CD4-positive, alpha-beta T cell (primary cell): ENCODE data around the gene TNS3. TPM values are rescaled to one million over a fixed set of nuclear protein-coding genes. Genes with fewer than 3 reads are reported as not detected.

Source experiments
- ATAC-seq: fragments of 200-7000 bp; cut with Tn5 transposase; one replicate; pipeline ENCODE4 v1.10.0; 2022; ENCODE audit warnings: mild to moderate bottlenecking; ENCODE audit not compliant: poor library complexity
- CTCF ChIA-PET: fragments of 350-600 bp; sonication (Branson Sonifier 250); formaldehyde crosslinking; loops from one replicate; lab custom pipeline; 2021; ENCODE audit warnings: antibody characterized with exemption, inconsistent platforms; lab: Charles Lee
- POLR2A ChIA-PET: fragments of 350-600 bp; sonication (Branson Sonifier 250); formaldehyde crosslinking; loops from one replicate; lab custom pipeline; 2021; ENCODE audit warnings: antibody characterized with exemption, inconsistent platforms; lab: Charles Lee
- DNase-seq, 14 experiments: peaks; one replicate each; pipeline ENCODE4 v3.0.0-alpha.2; 2013 to 2020; ENCODE audit warnings: mixed read lengths in 2 of 14
- H3K27ac ChIP-seq, 2 donors: one replicate each; pipeline versions ENCODE4 v1.5.1 to v1.7.0; 2013; ENCODE audit warnings: low read length in 2 of 2, low read depth in 1 of 2, mild to moderate bottlenecking in 1 of 2
- H3K27me3 ChIP-seq, 2 experiments: 1 replicate in 1 of 2; 2 replicates in 1 of 2; pipeline versions ENCODE4 v1.6.1 to v1.7.0; 2013; ENCODE audit warnings: low read length in 2 of 2, control low read depth in 1 of 2, mild to moderate bottlenecking in 1 of 2, moderate library complexity in 1 of 2; ENCODE audit not compliant: insufficient read depth in 2 of 2, control insufficient read depth in 1 of 2
- H3K36me3 ChIP-seq: one replicate; pipeline ENCODE4 v1.6.1; 2013; ENCODE audit warnings: low read length, control low read depth; ENCODE audit not compliant: insufficient read depth
- H3K4me1 ChIP-seq: one replicate; pipeline ENCODE4 v1.6.1; 2013; ENCODE audit warnings: low read length, control low read depth; ENCODE audit not compliant: insufficient read depth
- H3K4me3 ChIP-seq: one replicate; pipeline ENCODE4 v1.5.1; 2013; ENCODE audit warnings: mild to moderate bottlenecking, low read length, moderate library complexity
- H3K9me3 ChIP-seq, 2 experiments: 1 replicate in 1 of 2; 2 replicates in 1 of 2; pipeline versions ENCODE4 v1.6.1 to v1.7.0; 2013; ENCODE audit warnings: low read length in 2 of 2, mild to moderate bottlenecking in 2 of 2, control low read depth in 1 of 2, moderate library complexity in 1 of 2; ENCODE audit not compliant: control insufficient read depth in 1 of 2, insufficient read depth in 1 of 2
- H3K27ac Mint-ChIP-seq: one replicate; pipeline ENCODE4 v1.8.0; 2020; ENCODE audit warnings: mixed read lengths
- H3K27me3 Mint-ChIP-seq: one replicate; pipeline ENCODE4 v1.8.0; 2021; ENCODE audit warnings: mixed read lengths
- H3K36me3 Mint-ChIP-seq: one replicate; pipeline ENCODE4 v1.8.0; 2021; ENCODE audit warnings: low read depth, mixed read lengths
- H3K4me1 Mint-ChIP-seq: one replicate; pipeline ENCODE4 v1.8.0; 2021; ENCODE audit warnings: low read depth, mixed read lengths
- H3K4me3 Mint-ChIP-seq: one replicate; pipeline ENCODE4 v1.8.0; 2020; ENCODE audit warnings: mild to moderate bottlenecking, mixed read lengths
- H3K9me3 Mint-ChIP-seq: one replicate; pipeline ENCODE4 v1.8.0; 2020; ENCODE audit warnings: mixed read lengths
- intact Hi-C, 2 experiments: fragments of 100-400 bp; cut with DNase I in 1 of 2; cut with micrococcal nuclease in 1 of 2; formaldehyde crosslinking; loops; one replicate each; pipeline versions ENCODE4 v1.15.1 to v1.9.0; 2023 to 2025; cut with DNase I, micrococcal nuclease
- total RNA-seq, 174 experiments: library from RNA in 2 of 174; stranded (reverse) in 2 of 174; gene quantifications; one replicate each; pipeline ENCODE4 v1.2.3 and lab custom pipeline; 2021 to 2026
- TF ChIP-seq, protein P1 (sequence below): fragments of 200-600 bp; IDR thresholded peaks from one replicate; pipeline ENCODE4 v1.8.0; 2022; ENCODE audit warnings: antibody characterized with exemption, mild to moderate bottlenecking

The TNS3 gene
- total RNA-seq, 2 experiments from 2014 or later, result 0.16 to 0.47 TPM

GRCh38 chr7:47329320-47329926 is 252.5 kb downstream of the TNS3 start:
- intact Hi-C loops, result no loop called here
- Histone ChIP-seq H3K36me3 (no peaks in the 10 kb centered on the region), H3K27ac (no peak overlapping the region), H3K9me3 (peaks cover 0 to 20% of the 10 kb centered on the region in 2 experiments), H3K4me3 (no peak overlapping the region), H3K4me1 (no peaks in the 10 kb centered on the region), H3K27me3 (no peaks in the 10 kb centered on the region)
- Mint-ChIP-seq H3K27me3 (no peaks in the 10 kb centered on the region), H3K9me3 (no peaks in the 10 kb centered on the region), H3K27ac (no peak overlapping the region), H3K4me3 (no peak overlapping the region), H3K36me3 (no peaks in the 10 kb centered on the region), H3K4me1 (no peaks in the 10 kb centered on the region)
- ChIA-PET CTCF (no interaction called here), POLR2A (no interaction called here)
- TF ChIP-seq, protein P1, sequence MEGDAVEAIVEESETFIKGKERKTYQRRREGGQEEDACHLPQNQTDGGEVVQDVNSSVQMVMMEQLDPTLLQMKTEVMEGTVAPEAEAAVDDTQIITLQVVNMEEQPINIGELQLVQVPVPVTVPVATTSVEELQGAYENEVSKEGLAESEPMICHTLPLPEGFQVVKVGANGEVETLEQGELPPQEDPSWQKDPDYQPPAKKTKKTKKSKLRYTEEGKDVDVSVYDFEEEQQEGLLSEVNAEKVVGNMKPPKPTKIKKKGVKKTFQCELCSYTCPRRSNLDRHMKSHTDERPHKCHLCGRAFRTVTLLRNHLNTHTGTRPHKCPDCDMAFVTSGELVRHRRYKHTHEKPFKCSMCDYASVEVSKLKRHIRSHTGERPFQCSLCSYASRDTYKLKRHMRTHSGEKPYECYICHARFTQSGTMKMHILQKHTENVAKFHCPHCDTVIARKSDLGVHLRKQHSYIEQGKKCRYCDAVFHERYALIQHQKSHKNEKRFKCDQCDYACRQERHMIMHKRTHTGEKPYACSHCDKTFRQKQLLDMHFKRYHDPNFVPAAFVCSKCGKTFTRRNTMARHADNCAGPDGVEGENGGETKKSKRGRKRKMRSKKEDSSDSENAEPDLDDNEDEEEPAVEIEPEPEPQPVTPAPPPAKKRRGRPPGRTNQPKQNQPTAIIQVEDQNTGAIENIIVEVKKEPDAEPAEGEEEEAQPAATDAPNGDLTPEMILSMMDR, result no peak
- ATAC-seq, result no peak
- no peak for DNase-seq

DNA sequence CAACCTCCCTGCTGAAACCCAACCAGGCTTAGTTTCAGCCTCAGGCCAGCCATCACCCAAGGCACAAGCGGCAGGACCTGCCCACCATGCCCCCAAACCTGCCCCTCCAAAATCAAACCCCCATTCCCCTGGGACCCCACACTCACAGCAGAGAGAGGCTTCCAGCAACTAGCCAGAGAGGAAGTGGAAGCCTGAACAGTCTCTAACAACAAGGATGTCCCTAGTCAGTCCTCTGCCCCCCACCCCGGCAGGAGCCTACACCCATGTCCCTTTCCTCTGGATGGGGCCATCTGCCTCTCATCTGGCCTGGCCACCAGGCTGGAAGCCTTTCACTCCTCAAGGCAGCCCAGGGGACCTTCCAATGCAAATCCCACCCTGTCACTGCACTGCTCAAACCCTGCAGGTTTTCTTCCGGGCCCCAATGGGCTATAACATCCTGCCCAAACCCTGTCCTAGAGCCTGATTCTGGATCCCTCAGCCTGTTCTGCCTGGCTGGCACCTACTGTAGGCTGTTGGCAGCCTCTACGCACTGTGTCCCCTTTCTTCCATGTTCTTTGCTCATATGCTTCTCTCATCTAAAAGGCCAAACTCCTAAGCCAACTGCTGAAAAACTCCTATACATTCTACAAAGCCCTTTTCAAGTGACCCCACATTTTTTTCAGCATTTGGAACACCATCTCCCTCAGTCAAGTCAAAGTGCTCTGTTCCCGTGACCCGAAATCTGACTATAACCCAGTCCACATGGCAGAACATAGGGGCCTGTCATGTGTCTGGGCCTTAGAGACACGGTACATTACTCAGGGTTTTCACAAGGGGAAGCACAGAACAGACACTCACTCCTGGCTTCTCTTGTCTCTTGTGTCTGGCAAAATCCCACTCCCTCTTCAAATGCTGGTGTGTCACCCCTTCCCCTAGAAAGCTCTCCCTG is 253.3 kb downstream of the TNS3 start:
- no peak overlapping the region for H3K4me3 Mint-ChIP-seq
- DNase-seq (no peak), ATAC-seq (no peak)
- Histone ChIP-seq H3K27me3 (no peaks in the 10 kb centered on the region), H3K27ac (no peak overlapping the region), H3K36me3 (no peaks in the 10 kb centered on the region), H3K4me1 (no peaks in the 10 kb centered on the region), H3K4me3 (no peak overlapping the region), H3K9me3 (peaks cover 0 to 20% of the 10 kb centered on the region in 2 experiments)
- no peaks in the 10 kb centered on the region for H3K36me3 Mint-ChIP-seq
- CTCF ChIA-PET, result no interaction called here
- H3K27ac Mint-ChIP-seq, result no peak overlapping the region
- no peaks in the 10 kb centered on the region for H3K9me3 Mint-ChIP-seq
- no peaks in the 10 kb centered on the region for H3K4me1 Mint-ChIP-seq
- TF ChIP-seq, protein P1, result no peak
- intact Hi-C loops, result no loop called here
- POLR2A ChIA-PET, result no interaction called here
- H3K27me3 Mint-ChIP-seq, result no peaks in the 10 kb centered on the region

- no peaks in the 10 kb centered on the region for H3K27me3 ChIP-seq
- POLR2A ChIA-PET, result no interaction called here
- TF ChIP-seq, protein P1, result no peak
- no peak overlapping the region for H3K4me3 Mint-ChIP-seq
- H3K36me3 Mint-ChIP-seq, result no peaks in the 10 kb centered on the region
- peaks cover 0 to 20% of the 10 kb centered on the region in 2 experiments for H3K9me3 ChIP-seq
- H3K4me1 Mint-ChIP-seq, result no peaks in the 10 kb centered on the region
- H3K27me3 Mint-ChIP-seq, result no peaks in the 10 kb centered on the region
- no peaks in the 10 kb centered on the region for H3K4me1 ChIP-seq
- H3K36me3 ChIP-seq, result no peaks in the 10 kb centered on the region
- CTCF ChIA-PET, result no interaction called here
- no peak overlapping the region for H3K27ac Mint-ChIP-seq
- no peak overlapping the region for H3K4me3 ChIP-seq
- no peak for DNase-seq
- intact Hi-C loops, result no loop called here
- no peaks in the 10 kb centered on the region for H3K9me3 Mint-ChIP-seq
- no peak for ATAC-seq
- H3K27ac ChIP-seq, result no peak overlapping the region
Observed at GRCh38 chr7:47327698-47328391, 254.1 kb downstream of the TNS3 start.
